Measurements from ENCODE around the gene CORO1C.
A peak's percentile ranks its signal among the peaks of the same experiment; 100 is the strongest.
"Not testable (repeated sequence)": the region's sequence is repeated elsewhere in the genome, so short reads cannot be mapped to it uniquely, and the experiment has no call there.

CORO1C gene

DNA sequence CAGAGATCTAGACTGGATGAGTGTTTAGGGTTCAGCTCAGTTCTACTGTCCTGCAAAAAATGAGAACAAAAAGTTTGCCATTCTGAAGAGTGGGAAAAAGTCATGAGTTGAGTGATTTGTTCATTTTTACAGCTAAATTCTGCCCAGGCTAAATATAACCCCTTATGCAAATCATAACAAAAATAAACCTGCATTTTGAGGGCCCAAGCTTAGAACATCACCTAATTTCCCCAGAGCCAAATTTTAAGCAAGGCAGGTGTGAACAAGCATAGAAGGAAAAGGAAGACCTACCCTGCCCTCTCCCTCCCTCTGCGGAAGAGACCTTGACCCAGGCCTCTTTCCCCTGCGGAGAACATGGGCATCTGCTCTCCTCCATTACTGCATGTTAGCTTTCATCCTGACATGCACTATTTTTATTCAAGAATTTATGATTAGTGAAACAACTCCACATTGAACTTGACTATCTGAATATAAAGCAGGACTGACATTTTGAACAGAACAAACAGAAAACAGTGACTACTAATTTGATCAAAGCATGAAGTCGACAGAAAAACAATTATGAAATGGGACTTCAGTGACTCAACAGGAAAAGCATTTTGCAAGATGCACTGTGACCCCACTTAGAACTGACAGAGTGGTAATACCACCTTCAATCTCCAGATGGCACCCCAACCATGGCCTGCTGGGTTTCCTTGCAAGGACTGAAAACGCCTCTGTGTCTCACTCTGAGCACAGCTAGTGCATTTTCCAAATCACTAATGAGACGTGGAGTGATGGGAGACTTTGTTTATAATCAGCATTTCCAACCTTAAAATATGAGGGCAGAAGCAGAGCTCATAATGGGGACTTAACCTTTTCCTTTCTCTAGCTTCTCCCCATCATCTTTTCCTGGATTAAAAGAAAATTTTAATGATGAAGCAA is 66.7 kb downstream of the CORO1C start:
- peak overlapping the region in 1 of 2 donors; percentile 10 for H3K4me3 ChIP-seq (replicated peaks in 1 of 2; ENCODE audit: low read depth in 2 of 2, low read length in 2 of 2)
- peak; percentile 88 for TF ChIP-seq CTCF (IDR thresholded peaks at IDR 0.05; ENCODE audit: low read depth, low read length)
- peak; percentile 97 to 99 for DNase-seq (ENCODE audit: low read depth in 2 of 2)

GRCh38 chr12:108663324-108664015 is 67.8 kb downstream of the CORO1C start:
- DNase-seq (ENCODE audit: low read depth in 2 of 2), result no peak
- no peak overlapping the region for H3K4me3 ChIP-seq (replicated peaks in 1 of 2; ENCODE audit: low read depth in 2 of 2, low read length in 2 of 2)
- TF ChIP-seq CTCF (IDR thresholded peaks at IDR 0.05; ENCODE audit: low read depth, low read length), result no peak

DNA sequence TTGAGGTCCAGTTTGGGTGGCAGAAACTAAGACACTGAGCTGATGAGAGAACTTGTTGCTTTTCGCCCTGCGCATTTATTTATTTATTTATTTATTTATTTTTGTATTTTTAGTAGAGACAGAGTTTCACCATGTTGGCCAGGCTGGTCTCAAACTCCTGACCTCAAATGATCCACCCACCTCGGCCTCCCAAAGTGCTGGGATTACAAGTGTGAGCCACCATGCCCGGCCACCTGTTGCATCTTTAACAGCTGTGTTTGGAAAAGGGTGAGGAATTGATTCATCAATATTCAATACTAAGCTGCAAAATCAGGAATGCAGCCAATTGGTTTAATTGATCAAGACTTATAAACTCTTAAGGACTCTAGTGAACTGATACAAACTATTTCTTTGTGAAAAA is 73.2 kb downstream of the CORO1C start:
- H3K4me3 ChIP-seq (replicated peaks in 1 of 2; ENCODE audit: low read depth in 2 of 2, low read length in 2 of 2); DNase-seq (ENCODE audit: low read depth in 2 of 2): not testable (repeated sequence)

- H3K4me3 ChIP-seq (replicated peaks in 1 of 2; ENCODE audit: low read depth in 2 of 2, low read length in 2 of 2), result no peak overlapping the region
- no peak for TF ChIP-seq CTCF (IDR thresholded peaks at IDR 0.05; ENCODE audit: low read depth, low read length)
- DNase-seq (ENCODE audit: low read depth in 2 of 2), result no peak
These were observed 74.1 kb downstream of the CORO1C start for GRCh38 chr12:108657130-108657745.

- DNase-seq (ENCODE audit: low read depth in 2 of 2); H3K4me3 ChIP-seq (replicated peaks in 1 of 2; ENCODE audit: low read depth in 2 of 2, low read length in 2 of 2): not testable (repeated sequence)
These were observed 75.1 kb downstream of the CORO1C start for GRCh38 chr12:108656247-108656646.

- H3K4me3 ChIP-seq (replicated peaks in 1 of 2; ENCODE audit: low read depth in 2 of 2, low read length in 2 of 2); DNase-seq (ENCODE audit: low read depth in 2 of 2): not testable (repeated sequence)
These were observed 75.5 kb downstream of the CORO1C start for GRCh38 chr12:108655812-108656175.

- DNase-seq (ENCODE audit: low read depth in 2 of 2); H3K4me3 ChIP-seq (replicated peaks in 1 of 2; ENCODE audit: low read depth in 2 of 2, low read length in 2 of 2): not testable (repeated sequence)
These were observed 76.7 kb downstream of the CORO1C start for GRCh38 chr12:108654622-108655021.

GRCh38 chr12:108653922-108654321 is 77.4 kb downstream of the CORO1C start:
- no peak for DNase-seq (ENCODE audit: low read depth in 2 of 2)
- TF ChIP-seq CTCF (IDR thresholded peaks at IDR 0.05; ENCODE audit: low read depth, low read length), result no peak
- no peak overlapping the region for H3K4me3 ChIP-seq (replicated peaks in 1 of 2; ENCODE audit: low read depth in 2 of 2, low read length in 2 of 2)
